Measurements from ENCODE around the gene ARHGAP1.

The ARHGAP1 gene

GRCh38 chr11:46705070-46705688, 4.8 kb upstream of the ARHGAP1 start:
- no peak for TF ChIP-seq CTCF (IDR thresholded peaks at IDR 0.05; ENCODE audit: control insufficient read depth, extremely low read depth, insufficient read depth)
- DNase-seq (ENCODE audit: low read depth), result no peak
- H3K4me3 ChIP-seq (ENCODE audit: low read depth, low read length), result no peak overlapping the region

GRCh38 chr11:46701078-46701654, 747 bp upstream of the ARHGAP1 start:
- H3K4me3 ChIP-seq (ENCODE audit: low read depth, low read length), result peak overlapping the region; percentile 100
- no peak for TF ChIP-seq CTCF (IDR thresholded peaks at IDR 0.05; ENCODE audit: control insufficient read depth, extremely low read depth, insufficient read depth)
- DNase-seq (ENCODE audit: low read depth), result no peak

DNA sequence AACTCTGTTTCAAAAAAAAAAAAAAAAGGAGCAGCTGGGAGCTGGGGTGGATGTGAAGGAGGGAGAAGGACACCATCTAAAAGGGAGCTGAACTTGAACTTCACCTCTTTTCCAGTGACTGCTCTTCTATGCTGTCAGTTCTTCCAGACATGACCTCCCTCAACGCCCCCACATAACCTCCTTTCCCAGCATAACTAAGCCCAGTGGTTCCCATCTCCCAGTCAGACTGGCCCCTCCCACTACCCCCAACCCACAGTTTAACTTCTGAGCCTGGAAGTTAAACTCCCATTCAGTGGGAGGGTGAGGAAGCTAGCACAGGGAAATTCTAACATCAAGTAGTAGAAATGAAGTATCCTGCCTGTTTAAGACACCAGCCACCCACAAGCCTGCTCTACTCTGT, 1.8 kb downstream of the ARHGAP1 start:
- no peak for DNase-seq (ENCODE audit: low read depth)
- TF ChIP-seq CTCF (IDR thresholded peaks at IDR 0.05; ENCODE audit: control insufficient read depth, extremely low read depth, insufficient read depth), result no peak
- no peak overlapping the region for H3K4me3 ChIP-seq (ENCODE audit: low read depth, low read length)

DNA sequence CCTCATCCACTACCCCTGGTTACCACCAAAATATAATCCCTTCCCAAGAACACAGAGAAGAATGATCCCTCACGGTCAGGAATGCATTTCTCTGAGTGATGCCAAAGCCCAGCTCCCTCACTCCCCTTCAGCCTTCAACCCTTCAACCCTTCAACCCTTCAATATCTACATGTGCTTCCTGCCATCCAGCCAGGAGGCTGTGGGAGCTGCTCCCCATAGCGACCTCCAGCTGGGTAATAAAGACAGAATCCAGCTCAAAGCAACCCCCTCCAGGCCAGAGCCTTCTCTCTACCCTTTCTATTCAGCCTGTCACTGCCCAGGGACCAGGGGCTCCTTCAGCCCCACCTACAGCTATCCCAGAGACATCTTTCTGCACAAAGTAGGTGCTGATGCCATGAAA, 2.7 kb downstream of the ARHGAP1 start:
- no peak for TF ChIP-seq CTCF (IDR thresholded peaks at IDR 0.05; ENCODE audit: control insufficient read depth, extremely low read depth, insufficient read depth)
- no peak overlapping the region for H3K4me3 ChIP-seq (ENCODE audit: low read depth, low read length)
- DNase-seq (ENCODE audit: low read depth), result no peak

- no peak overlapping the region for H3K4me3 ChIP-seq (ENCODE audit: low read depth, low read length)
- DNase-seq (ENCODE audit: low read depth), result no peak
- TF ChIP-seq CTCF (IDR thresholded peaks at IDR 0.05; ENCODE audit: control insufficient read depth, extremely low read depth, insufficient read depth), result no peak
Observed at GRCh38 chr11:46697303-46697702, 3.1 kb downstream of the ARHGAP1 start.

DNA sequence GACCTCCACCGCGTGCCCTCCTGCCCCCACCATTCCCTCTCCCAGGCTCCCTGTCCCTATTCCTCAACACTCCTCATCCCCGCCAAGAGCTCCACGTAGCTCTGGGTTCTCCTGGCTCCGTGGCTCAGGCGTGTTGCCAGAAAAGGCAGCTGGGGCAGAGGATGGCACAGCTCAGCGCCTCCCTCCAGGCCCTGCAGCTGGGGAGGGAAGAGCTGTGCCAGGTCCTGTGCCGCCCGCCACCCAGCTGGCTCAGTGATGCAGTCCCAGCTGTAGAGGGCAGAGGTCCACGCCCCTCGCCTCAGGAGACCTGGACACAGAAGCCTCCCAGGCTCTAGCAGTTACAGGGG, 4.2 kb downstream of the ARHGAP1 start:
- DNase-seq (ENCODE audit: low read depth), result no peak
- no peak overlapping the region for H3K4me3 ChIP-seq (ENCODE audit: low read depth, low read length)
- TF ChIP-seq CTCF (IDR thresholded peaks at IDR 0.05; ENCODE audit: control insufficient read depth, extremely low read depth, insufficient read depth), result no peak

Measured in LNCaP clone FGC (cell line).